ENCODE measurements around the gene STK24.
"Not testable (repeated sequence)": the region's sequence is repeated elsewhere in the genome, so short reads cannot be mapped to it uniquely, and the experiment has no call there.

STK24 gene

DNA sequence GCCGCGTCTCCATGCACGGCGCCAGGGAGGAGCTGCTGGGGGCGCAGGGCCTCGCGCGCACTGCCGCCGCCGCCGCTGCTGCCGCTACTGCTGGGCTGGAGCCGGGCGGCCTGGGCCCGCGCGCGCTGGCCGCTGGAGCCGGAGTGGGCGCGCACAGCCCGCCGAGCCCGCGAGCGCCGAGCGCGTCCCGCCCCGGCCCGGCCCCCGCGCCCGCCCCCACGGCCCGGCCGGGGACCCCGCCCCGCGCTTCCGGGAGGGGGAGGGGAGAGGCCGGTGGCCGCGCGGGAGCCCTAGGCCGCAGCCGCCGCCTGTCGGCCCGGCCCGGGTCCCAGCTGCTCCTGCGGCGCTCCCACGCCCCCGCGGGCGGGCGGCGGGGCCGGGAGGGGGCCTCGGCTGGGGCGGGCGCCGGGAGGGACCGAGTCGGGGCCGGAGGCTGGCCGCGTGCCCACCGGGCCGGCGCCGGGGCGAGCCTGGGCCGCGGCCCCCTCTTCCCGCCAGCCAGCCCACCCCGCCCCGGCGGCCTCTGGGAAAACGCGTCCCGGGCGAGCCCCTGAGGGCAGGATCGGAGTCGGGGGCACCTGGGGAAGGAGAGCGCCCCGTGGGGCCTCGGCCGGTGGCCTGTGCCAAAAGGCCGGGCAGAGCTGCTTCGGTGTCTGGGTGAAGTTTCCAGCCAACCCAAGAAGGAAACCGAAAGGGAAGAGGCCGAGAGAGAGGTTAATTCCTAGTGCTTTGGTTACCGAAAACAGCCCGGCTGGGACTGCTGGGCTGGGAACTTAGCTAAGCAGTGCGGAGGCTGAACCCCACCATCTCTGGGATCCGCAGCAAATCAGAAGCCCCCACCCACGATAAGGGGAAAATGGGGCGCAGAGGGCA is at the start of gene STK24:
TSS of gene STK24 (minus strand) at position 145 of the 873 bp plus-strand sequence. CDS start 321 bp downstream, outside the sequence.
- peak; percentile 73 for DNase-seq

DNA sequence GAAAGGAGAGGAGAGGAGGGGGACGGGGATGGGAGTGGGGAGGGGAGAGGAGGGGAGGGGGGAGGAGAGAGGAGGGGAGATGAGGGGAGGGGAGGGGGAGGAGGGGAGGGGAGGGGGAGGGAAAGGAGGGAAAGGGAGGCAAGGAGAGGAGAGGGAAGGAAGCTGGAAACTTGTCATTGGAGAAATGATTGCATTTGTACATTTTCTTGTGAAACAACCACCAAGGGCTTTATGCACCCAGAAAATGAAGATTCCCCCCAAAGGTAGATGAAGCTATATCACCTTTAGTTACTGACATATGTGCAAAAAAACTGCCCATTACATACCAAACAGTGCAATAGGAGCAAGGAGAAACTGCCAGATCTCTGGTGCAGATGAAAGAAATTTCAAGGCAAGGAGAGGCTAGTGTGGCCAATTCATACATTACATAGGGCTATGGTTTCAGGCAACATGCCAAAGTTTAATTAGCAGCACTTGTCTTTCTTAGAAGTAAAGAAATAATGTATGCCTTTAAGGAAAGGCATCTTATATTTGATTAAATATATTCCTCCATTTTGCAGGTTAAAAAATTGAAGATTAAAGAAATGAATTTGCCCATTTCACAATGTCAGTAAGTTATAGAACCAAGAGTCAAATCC is 49.5 kb upstream of the STK24 start:
- DNase-seq = no peak

DNA sequence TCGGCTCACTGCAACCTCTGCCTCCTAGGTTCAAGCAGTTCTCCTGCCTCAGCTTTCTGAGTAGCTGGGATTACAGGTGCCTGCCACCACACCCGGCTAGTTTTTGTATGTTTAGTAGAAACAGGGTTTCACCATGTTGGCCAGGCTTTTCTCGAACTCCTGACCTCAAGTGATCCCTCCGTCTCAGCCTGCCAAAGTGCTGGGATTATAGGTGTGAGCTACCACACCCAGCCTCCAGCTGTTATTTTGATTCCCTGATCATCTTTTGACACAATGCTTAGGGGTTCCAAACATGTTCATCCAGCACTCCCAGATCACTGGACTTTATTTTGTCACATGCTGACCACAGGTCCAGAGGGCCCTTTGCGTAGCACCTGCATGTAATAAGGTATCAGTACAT is 47.7 kb upstream of the STK24 start:
- DNase-seq = not testable (repeated sequence)

DNA sequence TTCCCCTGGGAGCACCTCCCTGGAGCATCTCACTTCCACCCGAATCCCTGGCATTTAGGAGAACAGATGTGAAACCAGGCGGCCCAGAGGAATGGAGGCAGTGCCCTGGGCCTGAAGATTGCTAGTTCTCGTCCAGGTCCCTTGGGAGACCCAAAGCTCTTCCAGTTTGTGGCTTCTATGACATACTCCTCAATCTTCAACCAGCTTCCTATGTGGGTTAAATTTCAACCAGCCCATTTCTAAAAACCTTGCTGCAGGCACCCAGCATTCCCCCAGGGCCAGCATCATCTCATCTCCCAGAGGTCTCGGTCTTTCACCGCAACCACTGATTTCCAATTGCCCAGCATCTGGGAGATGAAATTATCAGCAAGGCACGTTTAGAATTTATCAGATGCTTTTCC is 46.0 kb upstream of the STK24 start:
- no peak for DNase-seq

DNA sequence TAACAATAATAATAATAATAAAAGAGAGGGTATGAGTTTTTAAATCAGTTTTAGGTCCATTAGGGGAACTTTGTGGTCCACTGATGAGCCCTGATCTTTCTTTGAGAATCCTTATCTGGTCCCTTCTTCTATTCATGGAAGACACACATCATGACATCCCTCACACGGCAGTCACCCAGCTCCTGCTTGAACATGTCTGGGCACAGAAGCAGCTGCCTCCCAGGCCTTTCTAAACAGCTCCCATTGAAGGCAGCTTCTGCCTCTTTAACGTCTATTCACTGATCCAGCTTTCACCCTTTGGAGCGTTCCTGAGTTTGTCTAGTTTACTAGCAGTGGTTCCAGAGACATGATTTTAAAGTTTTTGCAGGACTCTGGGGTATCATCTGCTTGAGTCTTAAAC is 42.6 kb upstream of the STK24 start:
- DNase-seq = no peak

DNA sequence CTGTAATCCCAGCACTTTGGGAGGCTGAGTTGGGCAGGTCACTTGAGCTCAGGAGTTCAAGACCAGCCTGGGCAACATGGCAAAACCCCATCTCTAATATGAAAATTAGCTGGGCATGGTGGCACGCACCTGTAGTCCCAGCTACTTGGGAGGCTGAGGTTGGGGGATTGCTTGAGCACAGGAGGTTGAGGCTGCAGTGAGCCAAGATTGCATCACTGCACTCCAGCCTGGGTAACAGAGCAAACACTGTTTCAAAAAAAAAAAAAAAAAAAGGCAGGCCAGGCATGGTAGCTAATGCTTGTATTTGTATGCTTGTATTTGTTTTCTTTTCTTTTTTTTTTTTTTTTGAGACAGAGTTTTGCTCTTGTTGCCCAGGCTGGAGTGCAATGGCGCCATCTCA is 38.7 kb upstream of the STK24 start:
- not testable (repeated sequence) for DNase-seq

DNA sequence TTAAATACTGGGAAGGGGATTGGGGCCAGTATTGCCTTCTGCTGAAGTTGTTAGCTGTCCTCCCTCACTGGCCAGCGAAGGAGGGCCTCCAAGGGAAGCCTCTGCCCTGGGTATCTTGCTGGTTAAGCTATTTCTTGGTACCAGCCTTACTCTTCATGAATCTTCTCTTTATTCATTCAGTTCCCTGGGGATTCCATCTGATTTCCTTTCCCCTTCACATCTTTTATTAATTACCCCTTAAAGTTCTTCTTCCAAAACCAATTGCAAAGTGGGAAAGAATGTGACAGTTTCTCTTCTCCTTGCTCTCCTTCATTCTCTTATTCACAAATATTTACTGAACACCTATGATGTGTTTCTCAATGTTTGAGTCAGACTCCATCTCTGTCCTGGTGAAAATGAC is 36.7 kb upstream of the STK24 start:
- DNase-seq = no peak

DNA sequence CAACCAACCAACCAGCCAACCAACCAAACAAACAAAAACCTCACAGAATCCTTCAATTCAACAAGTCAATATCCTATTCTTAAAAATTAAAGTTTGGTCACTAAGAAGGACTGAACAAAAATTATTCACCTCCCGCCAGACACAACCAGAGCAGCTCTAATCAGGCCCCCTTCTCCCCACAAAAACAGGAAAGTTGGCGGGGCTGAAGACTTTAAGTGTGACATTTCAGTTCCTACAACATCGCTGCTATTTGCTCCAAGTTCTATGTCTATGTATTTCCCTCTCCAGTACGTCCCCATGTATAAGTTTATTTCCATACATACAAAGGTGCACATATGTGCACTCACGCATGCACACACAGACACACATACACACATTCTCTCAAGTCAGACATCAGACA is 32.8 kb upstream of the STK24 start:
- DNase-seq = no peak

DNA sequence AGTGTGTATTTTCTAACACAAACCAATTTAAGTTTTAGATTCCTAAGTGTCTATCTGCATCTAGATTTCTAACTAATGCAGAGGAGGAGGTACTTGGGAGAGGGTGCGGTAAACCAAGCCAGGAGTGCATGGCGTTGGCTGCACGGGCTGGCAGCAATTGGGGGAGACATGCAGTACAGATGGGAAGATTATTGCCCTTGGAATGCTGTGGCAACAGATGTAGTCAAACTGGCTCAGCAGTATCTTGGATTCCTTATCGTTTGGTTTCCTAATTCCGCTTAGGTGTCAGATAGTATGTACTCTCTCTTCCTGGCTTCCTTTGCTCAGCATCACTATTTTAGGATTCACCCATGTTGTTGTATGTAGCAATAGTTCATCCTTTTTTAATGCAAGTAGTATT is 29.4 kb upstream of the STK24 start:
- no peak for DNase-seq

DNA sequence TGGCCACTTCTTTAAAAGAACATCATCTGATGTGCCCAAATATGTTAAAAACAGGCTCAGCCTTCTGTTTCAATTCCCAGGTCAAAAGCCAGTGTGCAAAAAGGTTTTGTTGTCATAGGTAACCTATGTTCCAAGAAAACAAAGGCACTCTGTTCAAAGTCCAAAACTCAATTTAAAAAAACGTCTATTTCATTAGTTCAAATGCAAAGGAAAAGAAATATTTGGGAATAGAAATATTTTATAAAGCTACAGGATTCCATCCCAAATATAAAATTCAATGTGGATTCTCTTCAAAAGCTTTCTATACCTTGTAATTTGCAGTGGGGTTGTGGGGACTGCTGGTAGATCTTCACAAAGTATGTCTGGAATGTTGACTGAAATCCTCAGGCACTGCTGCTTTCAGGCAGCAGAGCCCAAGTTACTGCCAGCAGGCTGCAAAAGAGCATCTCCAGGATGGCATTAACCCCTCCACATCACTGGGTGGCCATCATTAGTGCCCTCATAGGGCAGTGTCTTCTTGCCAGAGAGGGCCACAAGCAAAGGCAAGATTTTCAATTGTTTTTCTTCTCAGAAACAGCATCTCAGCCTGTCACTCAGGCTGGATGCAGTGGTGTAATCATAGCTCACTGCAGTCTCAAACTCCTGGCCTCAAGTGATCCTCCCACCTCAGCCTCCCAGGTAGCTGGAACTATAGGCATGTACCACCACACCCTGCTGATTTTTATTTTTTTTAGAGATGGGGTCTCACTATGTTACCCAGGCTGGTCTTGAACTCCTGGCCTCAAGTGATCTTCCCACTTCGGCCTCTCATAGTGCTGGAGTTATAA is 22.8 kb upstream of the STK24 start:
- no peak for DNase-seq

DNA sequence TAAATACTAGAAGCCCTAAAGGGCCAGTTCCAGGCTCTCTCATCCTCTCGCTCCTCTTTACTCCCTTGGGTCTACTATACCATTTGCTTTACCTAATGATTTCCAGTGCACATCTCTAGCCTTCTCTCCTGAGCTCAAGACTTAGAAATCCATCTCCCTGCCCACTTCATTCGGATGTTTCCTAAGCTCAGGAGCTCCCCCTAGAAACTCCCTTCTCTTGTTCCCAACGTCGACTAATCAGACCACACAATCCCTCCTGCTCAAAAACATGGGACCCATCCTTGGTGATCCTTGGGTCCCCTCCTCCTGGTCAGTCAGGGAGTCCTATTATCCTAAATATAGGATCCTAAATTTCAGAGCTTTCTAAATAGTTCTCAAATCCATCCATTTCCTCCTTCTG is 21.1 kb upstream of the STK24 start:
- DNase-seq = no peak

DNA sequence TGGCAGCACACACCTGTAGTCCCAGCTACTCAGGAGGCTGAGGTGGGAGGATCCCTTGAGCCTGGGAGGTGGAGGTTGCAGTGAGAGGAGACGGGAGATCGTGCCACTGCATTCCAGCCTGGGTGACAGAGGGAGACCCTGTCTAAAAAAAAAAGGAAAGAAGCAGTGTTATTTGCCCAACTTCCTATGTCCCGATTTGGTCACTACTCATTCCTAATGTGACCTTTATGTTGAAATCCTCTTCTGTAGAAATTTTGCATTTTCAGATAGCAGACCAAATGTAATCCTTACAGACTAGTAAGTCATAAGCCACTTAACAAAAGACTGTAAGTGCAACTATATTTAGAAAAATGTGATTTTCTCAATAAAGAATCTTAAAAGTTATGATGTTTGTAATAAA is 18.2 kb upstream of the STK24 start:
- DNase-seq = no peak

DNA sequence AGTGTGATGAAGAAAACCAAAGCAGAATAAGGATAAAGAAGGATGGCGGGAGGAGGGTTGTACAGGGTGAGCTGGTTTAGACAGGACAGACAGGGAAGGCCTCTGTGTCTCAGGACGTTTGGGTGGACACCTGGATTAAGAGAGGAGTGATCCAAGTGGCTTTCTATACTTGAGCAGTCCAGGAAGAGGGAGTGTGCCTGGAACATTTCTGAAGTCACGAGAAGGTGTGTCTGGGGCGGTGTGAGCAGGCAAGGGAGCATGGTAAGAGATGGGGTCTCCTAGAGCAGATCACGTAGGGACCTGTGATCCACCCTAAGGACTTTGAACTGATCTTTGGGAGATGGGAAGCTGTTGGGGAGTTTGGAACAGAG is 15.4 kb upstream of the STK24 start:
- DNase-seq = no peak

DNA sequence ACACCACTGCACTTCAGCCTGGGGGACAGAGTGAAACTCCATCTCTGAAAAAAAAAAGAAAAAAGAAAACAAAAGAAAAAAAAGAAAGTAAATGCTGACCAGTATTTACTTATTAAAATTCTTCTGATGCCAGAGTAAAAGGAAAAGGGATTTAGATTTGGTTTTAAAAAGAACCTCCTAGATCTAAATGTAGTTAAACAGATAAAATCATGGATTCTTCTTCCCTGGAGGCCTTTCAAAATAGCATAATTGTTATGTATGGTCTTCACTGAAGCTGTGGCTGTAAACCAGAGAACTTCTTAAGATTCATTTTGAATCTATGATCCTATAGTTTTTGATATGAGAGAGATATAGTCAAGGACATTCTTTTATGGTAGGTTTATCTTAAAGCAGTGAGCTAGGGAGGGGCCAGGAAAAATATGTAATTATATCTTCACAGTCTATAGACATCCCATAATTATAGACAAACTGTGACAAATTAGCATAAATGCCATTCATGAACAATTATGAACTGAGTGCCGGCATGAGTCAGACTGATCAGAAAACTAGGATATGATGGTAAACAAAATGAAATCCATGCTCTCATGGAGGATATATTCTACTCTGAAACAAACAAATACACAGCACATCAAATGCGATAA is 14.9 kb upstream of the STK24 start:
- DNase-seq = no peak

DNA sequence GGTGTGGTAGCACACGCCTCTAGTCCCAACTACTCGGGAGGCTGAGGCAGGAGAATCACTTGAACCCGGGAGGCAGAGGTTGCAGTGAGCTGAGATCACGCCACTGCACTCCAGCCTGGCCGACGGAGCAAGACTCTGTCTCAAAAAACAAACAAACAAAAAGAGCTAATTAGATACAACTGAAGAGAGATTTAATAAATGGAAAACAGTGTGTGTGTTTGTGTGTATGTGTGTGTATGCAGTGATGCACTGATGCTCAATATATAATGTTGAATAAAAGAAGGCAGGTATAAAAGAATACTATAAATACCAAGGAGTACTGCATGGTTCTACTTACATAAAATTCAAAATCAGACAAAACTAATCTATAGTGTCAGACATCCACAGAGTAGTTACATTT is 13.6 kb upstream of the STK24 start:
- DNase-seq = not testable (repeated sequence)

DNA sequence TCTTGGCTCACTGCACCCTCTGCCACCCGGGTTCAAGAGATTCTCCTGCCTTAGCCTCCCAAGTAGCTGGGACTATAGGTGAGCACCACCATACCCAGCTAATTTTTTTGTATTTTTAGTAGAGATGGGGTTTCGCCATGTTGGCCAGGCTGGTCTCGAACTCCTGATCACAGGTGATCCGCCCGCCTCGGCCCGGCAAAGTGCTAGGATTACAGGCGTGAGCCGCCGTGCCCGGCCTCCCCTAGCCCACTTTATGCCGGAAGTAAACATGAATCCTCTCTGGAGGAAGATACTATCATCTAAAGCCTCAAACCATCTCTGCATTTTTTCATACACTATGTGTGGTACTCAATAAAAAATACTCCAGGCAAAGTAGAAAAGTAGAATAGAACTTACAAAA is 12.6 kb upstream of the STK24 start:
- not testable (repeated sequence) for DNase-seq

DNA sequence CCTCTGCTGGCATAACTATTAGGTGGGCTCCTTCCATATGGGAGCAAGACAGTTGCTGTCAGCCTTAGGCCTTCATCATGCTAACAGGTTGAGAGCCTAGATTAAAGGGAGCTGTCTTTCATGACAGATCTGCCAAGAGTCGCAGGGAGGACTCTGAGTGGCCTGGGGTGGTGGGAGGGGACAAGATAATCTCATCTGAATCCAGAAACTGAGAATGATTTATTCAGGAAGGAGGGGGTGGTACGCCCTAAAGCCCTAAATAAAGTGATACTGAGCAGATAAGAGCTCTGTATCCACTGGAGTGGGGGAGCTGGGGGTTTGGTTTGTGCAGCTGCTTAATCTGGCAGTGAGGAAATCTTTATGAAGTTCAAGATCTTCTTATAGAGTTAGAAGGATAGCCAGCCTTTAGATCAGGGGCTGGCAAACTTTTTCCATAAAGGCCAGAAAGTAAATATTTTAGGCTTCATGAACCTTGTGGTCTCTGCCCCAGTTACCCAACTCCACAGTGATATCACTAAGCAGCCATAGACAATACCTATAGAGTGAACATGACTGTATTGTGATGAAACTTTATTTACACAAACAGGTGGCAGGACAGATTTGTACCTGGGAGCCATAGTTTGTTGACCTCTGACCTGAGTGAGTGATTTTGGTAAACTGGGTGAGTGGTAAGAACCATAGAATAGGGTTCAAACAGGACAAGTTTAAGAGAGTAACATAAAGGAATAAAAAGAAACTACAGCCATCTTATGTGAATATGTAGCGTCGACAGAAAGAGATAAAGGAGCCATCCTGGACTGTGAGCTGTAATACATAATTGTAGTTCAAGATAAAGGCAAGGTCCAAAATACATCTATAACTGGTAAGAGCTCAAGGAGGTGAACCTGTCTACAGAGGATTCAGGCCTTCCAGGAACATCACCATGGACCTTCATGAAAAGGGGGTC is 9.8 kb upstream of the STK24 start:
- DNase-seq = no peak

DNA sequence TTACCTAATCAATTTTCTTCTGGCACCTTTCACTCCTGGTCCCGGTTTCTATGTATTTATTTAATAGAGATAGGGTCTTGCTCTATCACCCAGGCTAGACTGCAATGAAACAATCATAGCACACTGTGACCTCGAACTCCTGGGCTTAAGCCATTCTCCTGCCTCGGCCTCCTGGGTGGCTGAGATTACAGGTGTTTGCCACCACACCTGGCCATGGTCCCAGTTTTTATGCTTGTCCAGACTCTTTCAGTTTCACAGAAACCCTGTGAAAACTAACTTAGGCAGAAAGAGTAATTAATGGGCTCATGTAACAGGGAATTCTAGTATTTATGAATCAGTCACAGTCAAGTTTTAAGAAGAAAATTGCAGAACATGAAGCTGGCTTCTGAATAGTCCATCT is 9.0 kb upstream of the STK24 start:
- DNase-seq = no peak

DNA sequence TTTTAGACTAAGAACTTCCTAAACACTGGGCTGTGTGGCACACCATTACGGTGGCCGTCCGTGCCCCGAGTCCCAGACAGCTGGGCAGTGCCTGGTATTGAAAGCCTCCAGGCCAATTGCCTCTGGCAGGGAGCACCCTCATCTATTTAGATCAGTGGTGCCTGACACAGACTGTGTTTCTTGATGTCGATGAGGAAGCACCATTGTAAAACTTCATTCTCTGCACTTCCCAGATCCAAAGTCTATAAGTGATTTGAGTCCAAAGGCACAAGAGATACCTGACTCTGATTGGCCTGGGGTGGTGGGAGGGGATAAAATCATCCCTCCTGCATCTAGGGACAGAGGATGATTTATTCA is 8.5 kb upstream of the STK24 start:
- no peak for DNase-seq

DNA sequence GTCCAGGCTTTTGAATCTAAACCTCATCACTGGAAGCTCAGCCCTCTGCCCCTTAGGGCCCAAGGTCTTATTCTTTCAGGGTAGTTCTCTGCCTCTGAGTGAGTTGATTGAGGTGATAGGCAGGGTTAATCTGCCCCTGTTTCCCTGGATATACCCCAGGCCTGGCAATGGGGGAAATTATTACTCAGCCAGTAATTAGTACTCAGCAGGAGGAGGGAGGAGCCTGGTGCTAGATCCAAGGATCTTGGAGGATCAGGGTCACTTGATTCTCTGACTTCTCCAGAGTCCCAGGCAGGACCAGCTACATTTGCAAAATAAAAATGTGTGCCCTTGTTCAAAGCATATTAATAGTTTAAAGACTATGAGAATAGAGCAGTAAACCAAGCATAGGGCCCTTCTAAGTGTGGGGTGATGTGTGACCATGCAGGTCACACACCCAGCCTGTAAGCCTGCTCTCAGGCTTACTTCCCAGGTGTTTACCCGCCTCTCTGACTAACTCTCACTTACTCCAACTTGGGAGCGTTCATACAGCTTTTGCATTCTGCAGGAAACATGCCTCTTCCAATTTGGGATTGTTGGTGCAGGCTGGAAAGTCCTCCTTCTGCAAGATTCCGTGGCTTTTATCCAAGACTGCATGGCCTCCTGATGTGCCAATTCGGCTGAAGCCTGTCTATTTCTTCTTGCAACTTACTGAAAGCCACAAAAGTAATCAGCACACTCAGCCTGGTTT is 7.9 kb upstream of the STK24 start:
- no peak for DNase-seq

DNA sequence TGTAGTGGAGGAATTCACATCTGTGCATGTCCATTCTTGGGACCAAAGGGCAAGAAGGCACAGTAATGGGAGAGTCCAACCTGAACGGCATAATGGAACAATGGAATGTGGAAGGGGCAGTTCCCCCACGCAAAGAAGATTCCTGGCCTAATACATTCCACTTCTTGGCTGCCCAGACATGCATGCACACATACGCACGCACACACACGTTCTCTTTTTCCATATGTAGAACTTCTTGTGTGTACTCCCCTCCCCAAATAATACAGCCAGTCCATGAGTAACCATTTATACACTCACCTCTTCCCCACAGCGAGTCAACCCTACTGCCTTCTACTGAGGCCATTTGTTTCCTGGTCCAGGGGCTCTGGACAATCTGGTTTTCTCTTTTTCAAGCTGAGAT is 6.0 kb upstream of the STK24 start:
- no peak for DNase-seq

Data from activated T-cell treated with anti-CD3 and anti-CD28 coated beads, Interleukin-2, amount 50 U/mL, for 1 hour (primary cell).